Uterus (tissue), 4 donors: ENCODE results near the gene ARHGAP42. TPM values are rescaled to one million over a fixed set of nuclear protein-coding genes. Genes with fewer than 3 reads are reported as not detected.
"Not testable (repeated sequence)": the region's sequence is repeated elsewhere in the genome, so short reads cannot be mapped to it uniquely, and the experiment has no call there.

Source experiments
- DNase-seq, 2 donors: peaks; one replicate each; pipeline ENCODE4 v3.0.0-alpha.2; 2019 to 2020
- H3K27ac ChIP-seq, 2 donors: fragments of 200-600 bp; sonication (generic); 1 replicate in 1 of 2; 2 replicates in 1 of 2; pipeline ENCODE4 v1.5.1; 2016 to 2018
- H3K27me3 ChIP-seq, 2 donors: fragments of 200-600 bp; sonication (generic); one replicate each; pipeline ENCODE4 v1.5.1; 2018 to 2019; ENCODE audit warnings: control low read depth in 1 of 2
- H3K36me3 ChIP-seq, 2 donors: fragments of 200-600 bp; sonication (generic); one replicate each; pipeline ENCODE4 v1.5.1; 2019; ENCODE audit warnings: control low read depth in 1 of 2
- H3K4me1 ChIP-seq, 2 donors: fragments of 200-600 bp; sonication (generic); one replicate each; pipeline ENCODE4 v1.5.1; 2018 to 2019; ENCODE audit warnings: control low read depth in 1 of 2
- H3K4me3 ChIP-seq, 2 donors: fragments of 200-600 bp; sonication (generic); 1 replicate in 1 of 2; 2 replicates in 1 of 2; pipeline ENCODE4 v1.5.1; 2018 to 2019; ENCODE audit warnings: mild to moderate bottlenecking in 1 of 2
- H3K9me3 ChIP-seq, 2 donors: fragments of 200-600 bp; sonication (generic); one replicate each; pipeline ENCODE4 v1.5.1; 2019; ENCODE audit warnings: control low read depth in 1 of 2
- POLR2A ChIP-seq, 2 donors: fragments of 450-650 bp; IDR thresholded peaks; one replicate each; pipeline ENCODE4 v1.6.1; 2016; ENCODE audit warnings: antibody characterized with exemption in 2 of 2, mild to moderate bottlenecking in 1 of 2, moderate library complexity in 1 of 2
- intact Hi-C: fragments of 100-400 bp; cut with DNase I; formaldehyde crosslinking; loops from one replicate; pipeline ENCODE4 v1.15.1; 2023; ENCODE audit warnings: low total_unique reads
- total RNA-seq, 4 donors: library from RNA; depleted of rRNA in 3 of 4; stranded (reverse); fragments of >200 nt in 3 of 4; gene quantifications; one replicate each; pipeline versions ENCODE4 v1.1.0 to v1.2.4, GENCODE V29; 2014 to 2023
- TF ChIP-seq, protein P1 (sequence below), 4 experiments: fragments of 200-600 bp in 2 of 4; fragments of 450-650 bp in 2 of 4; sonication (generic) in 2 of 4; IDR thresholded peaks; one replicate each; pipeline ENCODE4 v1.5.1; 2016 to 2019; ENCODE audit warnings: antibody characterized with exemption in 4 of 4, mild to moderate bottlenecking in 2 of 4, moderate library complexity in 1 of 4
- donor health status: DM: yes; HTN: yes; CAD: no.

The ARHGAP42 gene
- total RNA-seq, 4 donors from 2014 or later, result 10.2 to 51.6 (median 21.1) TPM

- H3K27ac ChIP-seq, result no peak overlapping the region
- intact Hi-C loops, result no loop called here
- TF ChIP-seq, protein P1, sequence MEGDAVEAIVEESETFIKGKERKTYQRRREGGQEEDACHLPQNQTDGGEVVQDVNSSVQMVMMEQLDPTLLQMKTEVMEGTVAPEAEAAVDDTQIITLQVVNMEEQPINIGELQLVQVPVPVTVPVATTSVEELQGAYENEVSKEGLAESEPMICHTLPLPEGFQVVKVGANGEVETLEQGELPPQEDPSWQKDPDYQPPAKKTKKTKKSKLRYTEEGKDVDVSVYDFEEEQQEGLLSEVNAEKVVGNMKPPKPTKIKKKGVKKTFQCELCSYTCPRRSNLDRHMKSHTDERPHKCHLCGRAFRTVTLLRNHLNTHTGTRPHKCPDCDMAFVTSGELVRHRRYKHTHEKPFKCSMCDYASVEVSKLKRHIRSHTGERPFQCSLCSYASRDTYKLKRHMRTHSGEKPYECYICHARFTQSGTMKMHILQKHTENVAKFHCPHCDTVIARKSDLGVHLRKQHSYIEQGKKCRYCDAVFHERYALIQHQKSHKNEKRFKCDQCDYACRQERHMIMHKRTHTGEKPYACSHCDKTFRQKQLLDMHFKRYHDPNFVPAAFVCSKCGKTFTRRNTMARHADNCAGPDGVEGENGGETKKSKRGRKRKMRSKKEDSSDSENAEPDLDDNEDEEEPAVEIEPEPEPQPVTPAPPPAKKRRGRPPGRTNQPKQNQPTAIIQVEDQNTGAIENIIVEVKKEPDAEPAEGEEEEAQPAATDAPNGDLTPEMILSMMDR (IDR thresholded peaks at IDR 0.05), result no peak
- no peak for TF ChIP-seq POLR2A (IDR thresholded peaks at IDR 0.05)
- H3K9me3 ChIP-seq, result peaks cover 0 to 3% of the 10 kb centered on the region in 2 donors
- H3K4me1 ChIP-seq, result no peaks in the 10 kb centered on the region
- H3K4me3 ChIP-seq, result no peak overlapping the region
- H3K27me3 ChIP-seq, result no peaks in the 10 kb centered on the region
- H3K36me3 ChIP-seq, result no peaks in the 10 kb centered on the region
- DNase-seq, result no peak
Measured at GRCh38 chr11:100748153-100748552, 61.1 kb downstream of the ARHGAP42 start.

DNA sequence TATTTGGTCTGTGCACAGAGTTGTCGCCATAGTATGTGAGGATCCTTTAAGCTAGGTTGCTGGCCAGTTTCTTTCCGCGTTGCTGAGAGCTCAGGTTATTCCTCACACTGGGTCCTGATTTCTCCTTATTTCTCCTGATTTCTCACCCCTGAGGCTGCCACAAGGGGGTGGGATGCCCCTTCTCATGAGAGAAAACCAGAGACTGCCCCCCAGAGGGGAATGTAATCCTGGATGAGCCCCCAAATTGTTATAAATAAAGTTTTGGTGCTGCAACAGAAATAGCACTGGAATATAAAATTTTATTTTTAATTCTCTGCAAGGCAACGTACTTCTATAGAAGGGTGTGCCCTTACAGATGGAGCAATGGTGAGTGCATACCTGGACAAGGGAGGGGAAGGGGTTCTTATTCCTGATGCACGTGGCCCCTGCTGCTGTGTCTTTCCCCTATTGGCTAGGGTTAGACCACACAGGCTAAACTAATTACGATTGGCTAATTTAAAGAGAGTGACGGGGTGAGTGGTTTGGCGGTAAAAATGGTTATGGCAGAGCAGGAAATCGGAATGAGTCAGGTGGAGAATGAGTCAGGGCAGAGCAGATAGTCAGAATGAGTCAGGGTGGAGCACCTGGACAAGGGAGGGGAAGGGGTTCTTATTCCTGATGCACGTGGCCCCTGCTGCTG, 62.9 kb downstream of the ARHGAP42 start:
- DNase-seq, H3K4me1 ChIP-seq, H3K36me3 ChIP-seq, H3K27ac ChIP-seq, intact Hi-C loops, H3K27me3 ChIP-seq, H3K4me3 ChIP-seq, H3K9me3 ChIP-seq: not testable (repeated sequence)

- intact Hi-C loops, H3K27ac ChIP-seq: not testable (repeated sequence)
Measured at GRCh38 chr11:100750566-100750891, 63.4 kb downstream of the ARHGAP42 start.

GRCh38 chr11:100752371-100753171, 65.5 kb downstream of the ARHGAP42 start:
- TF ChIP-seq, protein P1 (IDR thresholded peaks at IDR 0.05), result no peak
- Histone ChIP-seq H3K9me3 (peaks cover 0 to 3% of the 10 kb centered on the region in 2 donors), H3K27ac (no peak overlapping the region), H3K4me1 (no peaks in the 10 kb centered on the region), H3K4me3 (no peak overlapping the region), H3K27me3 (no peaks in the 10 kb centered on the region), H3K36me3 (no peaks in the 10 kb centered on the region)
- intact Hi-C loops, result no loop called here
- DNase-seq, result no peak

More at GRCh38 chr11:100750566-100750891, 63.4 kb downstream of the ARHGAP42 start:
- not testable (repeated sequence) for H3K9me3 ChIP-seq, H3K4me1 ChIP-seq, H3K27me3 ChIP-seq, H3K36me3 ChIP-seq, DNase-seq, H3K4me3 ChIP-seq

DNA sequence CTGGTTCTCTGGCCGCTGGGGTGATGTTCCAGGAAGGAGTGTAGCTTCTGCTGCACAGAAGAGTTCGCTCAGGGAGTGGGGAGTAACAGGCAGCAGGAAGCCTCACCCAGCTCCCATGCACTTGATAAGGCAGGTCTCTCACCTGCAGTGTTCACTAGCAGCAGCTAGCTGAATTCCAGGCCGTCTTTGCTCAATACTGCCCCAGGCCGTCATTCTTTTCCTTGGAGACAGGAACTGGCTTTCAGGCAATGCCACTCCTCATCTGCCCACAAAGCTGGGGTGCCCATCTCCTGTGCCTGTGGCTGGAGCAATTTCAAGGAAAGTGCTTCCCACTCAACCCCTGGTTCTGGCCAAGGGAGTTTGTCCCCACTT, 66.1 kb downstream of the ARHGAP42 start:
- Histone ChIP-seq H3K27me3 (no peaks in the 10 kb centered on the region), H3K27ac (no peak overlapping the region), H3K36me3 (no peaks in the 10 kb centered on the region), H3K9me3 (peaks cover 0 to 3% of the 10 kb centered on the region in 2 donors), H3K4me3 (no peak overlapping the region), H3K4me1 (no peaks in the 10 kb centered on the region)
- no peak for DNase-seq
- TF ChIP-seq, protein P1 (IDR thresholded peaks at IDR 0.05), result no peak
- no peak for TF ChIP-seq POLR2A (IDR thresholded peaks at IDR 0.05)
- intact Hi-C loops, result no loop called here

DNA sequence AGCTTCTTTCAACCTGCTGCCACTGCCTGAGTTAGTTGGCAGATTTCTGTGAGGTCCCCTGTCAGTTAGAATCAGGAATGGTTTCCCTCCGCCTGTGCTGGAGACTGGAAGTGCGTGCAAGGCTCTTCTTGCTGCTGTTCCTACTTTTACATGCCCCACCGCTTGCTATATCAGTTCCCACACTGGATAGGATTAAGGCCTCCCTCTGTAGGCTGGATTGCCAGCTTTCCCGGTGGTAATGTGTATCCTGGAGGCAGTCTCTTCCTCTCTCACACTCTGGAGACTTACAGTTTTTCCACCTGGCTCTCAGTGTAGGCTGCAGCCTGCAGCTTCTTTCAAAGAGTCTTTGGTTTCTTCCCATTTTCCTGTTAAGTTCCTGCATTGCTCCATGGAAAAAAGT, 66.5 kb downstream of the ARHGAP42 start:
- TF ChIP-seq, protein P1 (IDR thresholded peaks at IDR 0.05), result no peak
- no peak for TF ChIP-seq POLR2A (IDR thresholded peaks at IDR 0.05)
- H3K27me3 ChIP-seq, result no peaks in the 10 kb centered on the region
- intact Hi-C loops, result no loop called here
- H3K9me3 ChIP-seq, result peaks cover 0 to 3% of the 10 kb centered on the region in 2 donors
- no peak overlapping the region for H3K27ac ChIP-seq
- no peak for DNase-seq
- H3K36me3 ChIP-seq, result no peaks in the 10 kb centered on the region
- H3K4me1 ChIP-seq, result no peaks in the 10 kb centered on the region
- H3K4me3 ChIP-seq, result no peak overlapping the region
